Ishikawa (cell line): ENCODE data around the gene WHRN.

Experiments used
- EGR1 ChIP-seq: IDR thresholded peaks from 2 replicates; pipeline ENCODE4 v1.6.1; 2012
- EP300 ChIP-seq: IDR thresholded peaks from 2 replicates; pipeline ENCODE4 v1.6.1; 2012; ENCODE audit warnings: borderline replicate concordance
- FOXM1 ChIP-seq: IDR thresholded peaks from 2 replicates; pipeline ENCODE4 v1.6.1; 2012; ENCODE audit warnings: low read depth, borderline replicate concordance
- MAX ChIP-seq: IDR thresholded peaks from 2 replicates; pipeline ENCODE4 v1.6.1; 2012
- NFIC ChIP-seq: IDR thresholded peaks from 2 replicates; pipeline ENCODE4 v1.6.1; 2012
- RAD21 ChIP-seq: IDR thresholded peaks from 2 replicates; pipeline ENCODE4 v1.6.1; 2012; ENCODE audit warnings: low read depth
- TAF1 ChIP-seq: IDR thresholded peaks from 2 replicates; pipeline ENCODE4 v1.6.1; 2012; ENCODE audit warnings: low read depth, mild to moderate bottlenecking
- TCF12 ChIP-seq: IDR thresholded peaks from 2 replicates; pipeline ENCODE4 v1.6.1; 2012; ENCODE audit warnings: low read depth
- YY1 ChIP-seq: IDR thresholded peaks from 2 replicates; pipeline ENCODE4 v1.6.1; 2012; ENCODE audit warnings: low read depth
- TF ChIP-seq, protein P1 (sequence below): IDR thresholded peaks from 2 replicates; pipeline ENCODE4 v1.6.1; 2012; ENCODE audit warnings: low read depth, mild to moderate bottlenecking

- TF ChIP-seq MAX (no peak), EGR1 (no peak), NFIC (no peak), YY1 (no peak), FOXM1 (no peak), RAD21 (peak; percentile 18; the same call in 1 of the 2 replicates), TAF1 (no peak), EP300 (no peak), TCF12 (no peak)
- TF ChIP-seq, protein P1, sequence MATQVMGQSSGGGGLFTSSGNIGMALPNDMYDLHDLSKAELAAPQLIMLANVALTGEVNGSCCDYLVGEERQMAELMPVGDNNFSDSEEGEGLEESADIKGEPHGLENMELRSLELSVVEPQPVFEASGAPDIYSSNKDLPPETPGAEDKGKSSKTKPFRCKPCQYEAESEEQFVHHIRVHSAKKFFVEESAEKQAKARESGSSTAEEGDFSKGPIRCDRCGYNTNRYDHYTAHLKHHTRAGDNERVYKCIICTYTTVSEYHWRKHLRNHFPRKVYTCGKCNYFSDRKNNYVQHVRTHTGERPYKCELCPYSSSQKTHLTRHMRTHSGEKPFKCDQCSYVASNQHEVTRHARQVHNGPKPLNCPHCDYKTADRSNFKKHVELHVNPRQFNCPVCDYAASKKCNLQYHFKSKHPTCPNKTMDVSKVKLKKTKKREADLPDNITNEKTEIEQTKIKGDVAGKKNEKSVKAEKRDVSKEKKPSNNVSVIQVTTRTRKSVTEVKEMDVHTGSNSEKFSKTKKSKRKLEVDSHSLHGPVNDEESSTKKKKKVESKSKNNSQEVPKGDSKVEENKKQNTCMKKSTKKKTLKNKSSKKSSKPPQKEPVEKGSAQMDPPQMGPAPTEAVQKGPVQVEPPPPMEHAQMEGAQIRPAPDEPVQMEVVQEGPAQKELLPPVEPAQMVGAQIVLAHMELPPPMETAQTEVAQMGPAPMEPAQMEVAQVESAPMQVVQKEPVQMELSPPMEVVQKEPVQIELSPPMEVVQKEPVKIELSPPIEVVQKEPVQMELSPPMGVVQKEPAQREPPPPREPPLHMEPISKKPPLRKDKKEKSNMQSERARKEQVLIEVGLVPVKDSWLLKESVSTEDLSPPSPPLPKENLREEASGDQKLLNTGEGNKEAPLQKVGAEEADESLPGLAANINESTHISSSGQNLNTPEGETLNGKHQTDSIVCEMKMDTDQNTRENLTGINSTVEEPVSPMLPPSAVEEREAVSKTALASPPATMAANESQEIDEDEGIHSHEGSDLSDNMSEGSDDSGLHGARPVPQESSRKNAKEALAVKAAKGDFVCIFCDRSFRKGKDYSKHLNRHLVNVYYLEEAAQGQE = no peak
Measured at GRCh38 chr9:114389612-114390368, 115.5 kb downstream of the WHRN start.
